ENCODE measurements around the gene NUDT22.
A peak's percentile ranks its signal among the peaks of the same experiment; 100 is the strongest.

NUDT22 gene

DNA sequence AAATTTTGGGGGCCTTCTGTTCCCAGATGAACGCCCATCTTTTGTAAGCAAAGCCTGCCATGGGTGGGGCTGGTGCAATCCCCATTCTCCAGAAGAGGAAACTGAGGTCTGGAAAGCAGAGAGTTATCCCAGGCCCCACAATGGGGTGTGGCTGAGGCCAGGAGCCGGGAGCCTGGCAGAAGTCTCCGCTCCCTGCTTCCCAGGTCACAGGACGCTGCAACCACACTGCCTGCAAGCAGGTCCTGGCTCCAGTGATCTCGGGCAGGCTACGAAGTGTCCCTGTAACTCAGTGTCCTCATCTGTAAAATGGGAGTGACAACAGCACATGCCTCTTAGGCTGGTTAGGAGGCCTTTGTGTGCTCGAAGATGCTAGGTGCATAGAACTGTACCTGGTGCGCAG lies 27.0 kb downstream of the NUDT22 start:
- TF ChIP-seq TAF1 (IDR thresholded peaks at IDR 0.05; ENCODE audit: borderline replicate concordance, low read depth, low read length): no peak
- TF ChIP-seq POLR2AphosphoS5 (IDR thresholded peaks at IDR 0.05; ENCODE audit: low read depth, low read length): no peak
- TF ChIP-seq POLR2A (IDR thresholded peaks at IDR 0.05; ENCODE audit: low read depth, low read length): no peak
- FAIRE-seq (no peak), DNase-seq (ENCODE audit: insufficient read length) (no peak)

DNA sequence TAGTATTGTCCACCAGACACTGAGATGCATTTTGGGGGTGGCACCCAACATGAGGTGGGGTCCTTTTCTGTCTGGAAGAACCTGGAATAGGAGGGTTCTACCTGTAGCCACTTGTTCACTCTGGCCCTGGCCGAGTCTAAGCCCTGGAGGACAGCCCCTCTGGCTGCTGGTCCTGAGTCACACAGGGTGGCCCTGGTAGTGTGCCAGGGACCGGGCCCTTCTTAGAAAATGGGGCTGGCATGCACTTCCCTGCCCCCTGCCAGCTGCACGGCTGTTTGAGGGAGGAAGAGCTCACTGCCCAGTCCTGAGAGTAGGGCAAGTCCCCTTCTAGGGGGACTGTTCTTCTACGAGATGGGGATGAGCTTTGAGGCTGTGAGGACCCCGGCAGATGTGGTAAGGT lies 27.4 kb downstream of the NUDT22 start:
- no peak for TF ChIP-seq TAF1 (IDR thresholded peaks at IDR 0.05; ENCODE audit: borderline replicate concordance, low read depth, low read length)
- TF ChIP-seq POLR2A (IDR thresholded peaks at IDR 0.05; ENCODE audit: low read depth, low read length): no peak
- DNase-seq (ENCODE audit: insufficient read length) (no peak), FAIRE-seq (no peak)

- no peak for TF ChIP-seq TAF1 (IDR thresholded peaks at IDR 0.05; ENCODE audit: borderline replicate concordance, low read depth, low read length)
- TF ChIP-seq POLR2AphosphoS5 (IDR thresholded peaks at IDR 0.05; ENCODE audit: low read depth, low read length): no peak
- no peak for TF ChIP-seq POLR2A (IDR thresholded peaks at IDR 0.05; ENCODE audit: low read depth, low read length)
- DNase-seq (ENCODE audit: insufficient read length) (no peak), FAIRE-seq (no peak)
Observed at GRCh38 chr11:64254326-64254725, 28.3 kb downstream of the NUDT22 start.

DNA sequence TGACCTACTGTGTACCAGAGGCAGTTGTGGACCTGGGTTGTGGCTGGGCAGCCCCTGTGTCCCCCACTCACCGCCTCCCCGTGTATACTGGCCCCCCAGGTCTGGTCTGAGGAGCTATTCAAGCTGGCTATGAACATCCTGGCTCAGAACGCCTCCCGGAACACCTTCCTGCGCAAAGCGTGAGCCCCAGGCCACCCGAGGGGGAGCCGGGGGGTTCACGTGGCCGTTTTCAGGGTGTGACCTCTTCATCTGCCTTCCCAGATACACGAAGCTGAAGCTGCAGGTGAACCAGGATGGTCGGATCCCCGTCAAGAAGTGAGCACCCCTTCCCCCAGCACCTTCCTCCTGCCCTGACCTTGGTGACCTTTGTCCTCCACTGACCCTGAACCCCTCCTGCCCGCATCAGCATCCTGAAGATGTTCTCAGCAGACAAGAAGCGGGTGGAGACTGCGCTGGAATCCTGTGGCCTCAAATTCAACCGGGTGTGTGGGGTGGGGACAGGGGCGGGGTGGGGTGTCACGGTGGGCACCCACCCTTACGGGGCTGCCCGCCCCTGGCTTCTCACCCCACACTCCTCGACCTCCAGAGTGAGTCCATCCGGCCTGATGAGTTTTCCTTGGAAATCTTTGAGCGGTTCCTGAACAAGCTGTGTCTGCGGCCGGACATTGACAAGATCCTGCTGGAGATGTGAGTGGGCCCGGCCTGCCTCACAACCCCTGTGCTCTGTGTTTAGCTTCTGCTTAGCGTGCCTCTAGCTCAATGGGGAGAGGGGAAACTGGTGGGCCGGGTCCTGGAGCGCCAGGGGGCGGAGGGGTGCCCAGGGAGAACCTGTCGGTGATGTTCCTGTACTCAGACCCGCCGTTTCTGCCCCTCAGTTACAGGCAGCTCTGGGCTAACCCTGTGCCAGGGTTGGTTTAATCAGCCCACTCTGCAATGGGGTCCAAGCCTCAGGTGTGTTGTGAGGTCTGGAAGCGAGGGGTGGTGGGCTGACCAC lies 29.4 kb downstream of the NUDT22 start:
- DNase-seq (ENCODE audit: insufficient read length): no peak
- TF ChIP-seq POLR2A (IDR thresholded peaks at IDR 0.05; ENCODE audit: low read depth, low read length) (no peak), TAF1 (IDR thresholded peaks at IDR 0.05; ENCODE audit: borderline replicate concordance, low read depth, low read length) (no peak), POLR2AphosphoS5 (IDR thresholded peaks at IDR 0.05; ENCODE audit: low read depth, low read length) (no peak)
- FAIRE-seq: no peak

GRCh38 chr11:64256300-64256699 lies 30.2 kb downstream of the NUDT22 start:
- FAIRE-seq: no peak
- no peak for DNase-seq (ENCODE audit: insufficient read length)
- TF ChIP-seq POLR2A (IDR thresholded peaks at IDR 0.05; ENCODE audit: low read depth, low read length) (no peak), POLR2AphosphoS5 (IDR thresholded peaks at IDR 0.05; ENCODE audit: low read depth, low read length) (no peak), TAF1 (IDR thresholded peaks at IDR 0.05; ENCODE audit: borderline replicate concordance, low read depth, low read length) (no peak)

DNA sequence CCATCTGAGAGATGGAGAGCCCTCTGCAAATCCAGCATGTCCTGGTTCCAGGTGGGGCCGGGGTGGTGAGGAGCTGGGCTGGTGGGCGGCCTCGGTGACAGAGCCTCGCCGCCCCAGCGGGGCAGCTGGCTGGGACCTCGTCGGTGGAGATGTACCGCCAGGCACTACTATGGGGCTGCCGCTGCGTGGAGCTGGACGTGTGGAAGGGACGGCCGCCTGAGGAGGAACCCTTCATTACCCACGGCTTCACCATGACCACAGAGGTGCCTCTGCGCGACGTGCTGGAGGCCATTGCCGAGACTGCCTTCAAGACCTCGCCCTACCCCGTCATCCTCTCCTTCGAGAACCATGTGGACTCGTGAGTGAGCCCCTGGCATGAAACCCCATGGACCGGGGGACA lies 32.3 kb downstream of the NUDT22 start:
- no peak for FAIRE-seq
- TF ChIP-seq POLR2AphosphoS5 (IDR thresholded peaks at IDR 0.05; ENCODE audit: low read depth, low read length): no peak
- TF ChIP-seq POLR2A (IDR thresholded peaks at IDR 0.05; ENCODE audit: low read depth, low read length): no peak
- no peak for TF ChIP-seq TAF1 (IDR thresholded peaks at IDR 0.05; ENCODE audit: borderline replicate concordance, low read depth, low read length)

GRCh38 chr11:64258946-64259532 lies 33.0 kb downstream of the NUDT22 start:
- FAIRE-seq (no peak), DNase-seq (ENCODE audit: insufficient read length) (no peak)
- TF ChIP-seq POLR2AphosphoS5 (IDR thresholded peaks at IDR 0.05; ENCODE audit: low read depth, low read length): no peak
- TF ChIP-seq POLR2A (IDR thresholded peaks at IDR 0.05; ENCODE audit: low read depth, low read length): no peak
- no peak for TF ChIP-seq TAF1 (IDR thresholded peaks at IDR 0.05; ENCODE audit: borderline replicate concordance, low read depth, low read length)

More for the DNA sequence above, 32.3 kb downstream of the NUDT22 start:
- no peak for DNase-seq (ENCODE audit: insufficient read length)

DNA sequence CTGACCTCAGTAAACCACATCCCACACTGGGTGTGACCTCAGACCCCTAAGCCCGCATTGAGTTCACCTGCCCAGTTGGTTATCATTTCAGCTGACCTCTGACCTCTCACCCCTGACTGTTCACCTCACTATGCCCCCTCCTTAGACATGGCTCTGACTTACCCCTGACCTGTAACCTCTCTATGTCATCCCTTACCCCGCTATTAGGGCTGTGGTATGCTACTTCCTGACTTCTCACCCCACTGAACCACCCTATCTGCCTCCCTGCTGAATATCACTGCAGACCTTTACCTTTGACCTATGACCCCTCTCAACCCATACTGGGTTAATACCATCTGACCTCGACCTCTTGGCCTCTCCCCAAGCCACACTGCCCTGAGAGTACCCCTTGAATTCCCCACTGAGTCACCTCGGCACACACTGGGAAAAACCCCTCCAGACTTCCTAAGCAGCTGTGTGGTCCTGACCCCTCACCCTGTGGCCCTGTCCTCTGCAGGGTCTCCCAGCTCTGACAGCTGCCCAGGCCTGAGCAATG lies 33.5 kb downstream of the NUDT22 start:
- DNase-seq (ENCODE audit: insufficient read length) (no peak), FAIRE-seq (peak; percentile 90)
- TF ChIP-seq POLR2AphosphoS5 (IDR thresholded peaks at IDR 0.05; ENCODE audit: low read depth, low read length) (no peak), POLR2A (IDR thresholded peaks at IDR 0.05; ENCODE audit: low read depth, low read length) (no peak), TAF1 (IDR thresholded peaks at IDR 0.05; ENCODE audit: borderline replicate concordance, low read depth, low read length) (no peak)

DNA sequence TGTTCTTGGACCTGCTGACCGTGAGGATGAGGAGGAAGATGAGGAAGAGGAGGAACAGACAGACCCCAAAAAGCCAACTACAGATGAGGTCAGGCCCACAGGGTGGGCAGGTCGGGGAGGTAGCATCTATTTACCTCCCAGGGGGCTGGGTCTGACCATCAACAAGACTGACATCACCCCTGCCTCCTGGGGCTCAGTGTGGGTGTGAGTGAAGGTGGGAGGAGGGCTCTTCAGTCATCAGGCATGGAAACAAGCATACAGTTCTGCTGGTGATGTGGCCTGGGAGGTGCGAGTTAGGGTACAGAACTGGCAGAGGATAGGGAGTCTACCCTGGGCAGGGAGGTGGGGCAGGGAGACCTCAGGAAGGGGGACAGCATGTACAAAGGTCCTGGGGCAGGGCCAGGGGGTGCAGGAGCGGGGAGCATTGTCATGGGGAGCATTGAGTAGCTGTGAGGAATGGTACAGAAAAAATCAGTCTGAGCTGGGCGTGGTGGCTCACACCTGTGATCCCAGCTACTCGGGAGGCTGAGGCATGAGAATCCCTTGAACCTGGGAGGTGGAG lies 34.2 kb downstream of the NUDT22 start:
- DNase-seq (ENCODE audit: insufficient read length) (no peak), FAIRE-seq (no peak)
- TF ChIP-seq POLR2AphosphoS5 (IDR thresholded peaks at IDR 0.05; ENCODE audit: low read depth, low read length): no peak
- TF ChIP-seq POLR2A (IDR thresholded peaks at IDR 0.05; ENCODE audit: low read depth, low read length): no peak
- no peak for TF ChIP-seq TAF1 (IDR thresholded peaks at IDR 0.05; ENCODE audit: borderline replicate concordance, low read depth, low read length)

GRCh38 chr11:64261556-64262080 lies 35.5 kb downstream of the NUDT22 start:
- TF ChIP-seq POLR2A (IDR thresholded peaks at IDR 0.05; ENCODE audit: low read depth, low read length) (no peak), POLR2AphosphoS5 (IDR thresholded peaks at IDR 0.05; ENCODE audit: low read depth, low read length) (no peak), TAF1 (IDR thresholded peaks at IDR 0.05; ENCODE audit: borderline replicate concordance, low read depth, low read length) (no peak)
- FAIRE-seq: no peak

More at GRCh38 chr11:64261556-64262080, 35.5 kb downstream of the NUDT22 start:
- no peak for DNase-seq (ENCODE audit: insufficient read length)

Measured in GM12892 (cell line).